ENCODE data around the gene SMYD3. TPM values are rescaled to one million over a fixed set of nuclear protein-coding genes. Genes with fewer than 3 reads are reported as not detected.

The SMYD3 gene
- total RNA-seq, 1 donor from 2014 or later, result 24.2 TPM

DNA sequence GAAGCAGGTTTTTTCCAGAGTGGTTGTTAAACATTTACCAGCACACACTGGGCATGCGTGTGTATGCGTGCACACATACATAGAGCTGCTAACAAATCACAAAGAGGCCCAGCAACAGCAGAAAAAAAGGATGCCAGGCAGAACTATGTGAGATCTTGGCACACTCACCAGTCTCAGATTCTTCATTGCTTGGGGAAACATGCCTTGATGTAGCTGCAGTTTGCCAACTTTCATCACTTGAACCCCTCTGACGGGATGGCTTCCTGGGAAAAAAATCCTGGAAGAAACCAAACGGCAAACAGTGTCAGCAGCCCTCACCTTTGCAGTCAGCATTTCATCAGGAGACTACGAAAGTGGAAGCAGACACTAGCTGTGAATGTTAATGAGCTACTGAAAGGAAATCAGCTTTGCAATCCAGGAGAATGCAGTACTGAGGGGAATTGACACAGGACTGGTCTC lies 743.2 kb downstream of the SMYD3 start:
- Mint-ChIP-seq H3K4me1 (peaks cover 12% of the 10 kb centered on the region), H3K27ac (ENCODE audit: unreplicated experiment) (no peak overlapping the region), H3K27me3 (ENCODE audit: low read depth) (no peaks in the 10 kb centered on the region), H3K4me3 (no peak overlapping the region), H3K36me3 (ENCODE audit: low read depth) (peaks cover 2% of the 10 kb centered on the region), H3K9me3 (no peaks in the 10 kb centered on the region)
- DNase-seq (ENCODE audit: low read depth, low spot score), result no peak
- TF ChIP-seq, protein P1, sequence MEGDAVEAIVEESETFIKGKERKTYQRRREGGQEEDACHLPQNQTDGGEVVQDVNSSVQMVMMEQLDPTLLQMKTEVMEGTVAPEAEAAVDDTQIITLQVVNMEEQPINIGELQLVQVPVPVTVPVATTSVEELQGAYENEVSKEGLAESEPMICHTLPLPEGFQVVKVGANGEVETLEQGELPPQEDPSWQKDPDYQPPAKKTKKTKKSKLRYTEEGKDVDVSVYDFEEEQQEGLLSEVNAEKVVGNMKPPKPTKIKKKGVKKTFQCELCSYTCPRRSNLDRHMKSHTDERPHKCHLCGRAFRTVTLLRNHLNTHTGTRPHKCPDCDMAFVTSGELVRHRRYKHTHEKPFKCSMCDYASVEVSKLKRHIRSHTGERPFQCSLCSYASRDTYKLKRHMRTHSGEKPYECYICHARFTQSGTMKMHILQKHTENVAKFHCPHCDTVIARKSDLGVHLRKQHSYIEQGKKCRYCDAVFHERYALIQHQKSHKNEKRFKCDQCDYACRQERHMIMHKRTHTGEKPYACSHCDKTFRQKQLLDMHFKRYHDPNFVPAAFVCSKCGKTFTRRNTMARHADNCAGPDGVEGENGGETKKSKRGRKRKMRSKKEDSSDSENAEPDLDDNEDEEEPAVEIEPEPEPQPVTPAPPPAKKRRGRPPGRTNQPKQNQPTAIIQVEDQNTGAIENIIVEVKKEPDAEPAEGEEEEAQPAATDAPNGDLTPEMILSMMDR (conservative IDR thresholded peaks at IDR 0.05), result no peak

DNA sequence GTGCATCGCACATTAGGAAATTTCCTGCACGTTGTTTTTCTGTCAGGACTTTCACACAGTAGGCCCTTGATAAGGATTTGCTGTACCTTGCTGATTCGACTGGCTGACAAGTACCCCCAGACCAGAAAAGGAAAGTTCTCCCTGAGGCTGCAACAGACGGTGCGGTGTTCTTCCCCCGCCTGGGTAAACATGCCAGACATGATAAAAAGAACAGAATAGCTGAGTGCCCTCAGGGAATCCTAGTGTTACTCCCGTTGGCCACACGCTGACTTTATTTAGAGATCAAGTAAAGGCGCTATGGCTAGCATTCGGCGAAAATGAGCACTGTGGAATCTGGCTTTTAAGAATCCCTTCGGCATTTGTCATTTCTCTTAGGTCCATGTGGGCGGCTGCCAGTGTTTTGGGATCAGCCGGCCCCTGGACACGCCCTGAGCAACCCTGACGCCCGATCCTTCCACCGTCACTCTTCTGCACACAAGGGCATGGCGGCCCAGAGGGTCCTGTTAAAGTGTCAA lies 744.6 kb downstream of the SMYD3 start:
- H3K27ac Mint-ChIP-seq (ENCODE audit: unreplicated experiment), result no peak overlapping the region
- H3K9me3 Mint-ChIP-seq, result peaks cover 3% of the 10 kb centered on the region
- TF ChIP-seq, protein P1 (conservative IDR thresholded peaks at IDR 0.05), result no peak
- no peak overlapping the region for H3K4me3 Mint-ChIP-seq
- H3K4me1 Mint-ChIP-seq, result peaks cover 12% of the 10 kb centered on the region
- DNase-seq (ENCODE audit: low read depth, low spot score), result no peak
- H3K36me3 Mint-ChIP-seq (ENCODE audit: low read depth), result peaks cover 3% of the 10 kb centered on the region
- no peaks in the 10 kb centered on the region for H3K27me3 Mint-ChIP-seq (ENCODE audit: low read depth)

DNA sequence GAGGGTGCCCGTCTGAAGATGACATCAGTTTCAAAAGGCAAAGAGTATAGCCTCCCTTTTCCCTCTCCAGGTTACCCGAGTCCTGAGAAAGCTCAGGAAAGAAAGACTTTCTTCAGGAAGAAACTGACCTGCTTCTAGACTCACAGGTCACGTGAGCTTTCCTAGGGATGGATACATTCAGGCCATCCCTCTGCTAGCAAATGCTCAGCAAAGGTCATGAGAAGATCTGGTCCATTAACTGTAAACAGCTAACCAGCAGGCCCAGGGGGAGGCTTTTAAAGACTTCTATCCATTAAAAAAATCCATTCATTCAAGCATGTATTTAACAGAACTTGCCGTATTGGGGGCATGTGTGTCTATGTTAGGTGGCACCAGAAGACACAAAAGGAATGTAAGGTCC lies 746.8 kb downstream of the SMYD3 start:
- Mint-ChIP-seq H3K36me3 (ENCODE audit: low read depth) (peaks cover 5% of the 10 kb centered on the region), H3K27me3 (ENCODE audit: low read depth) (no peaks in the 10 kb centered on the region), H3K4me3 (no peak overlapping the region), H3K4me1 (peaks cover 12% of the 10 kb centered on the region), H3K9me3 (peaks cover 9% of the 10 kb centered on the region), H3K27ac (ENCODE audit: unreplicated experiment) (no peak overlapping the region)
- TF ChIP-seq, protein P1 (conservative IDR thresholded peaks at IDR 0.05), result no peak
- DNase-seq (ENCODE audit: low read depth, low spot score), result no peak

DNA sequence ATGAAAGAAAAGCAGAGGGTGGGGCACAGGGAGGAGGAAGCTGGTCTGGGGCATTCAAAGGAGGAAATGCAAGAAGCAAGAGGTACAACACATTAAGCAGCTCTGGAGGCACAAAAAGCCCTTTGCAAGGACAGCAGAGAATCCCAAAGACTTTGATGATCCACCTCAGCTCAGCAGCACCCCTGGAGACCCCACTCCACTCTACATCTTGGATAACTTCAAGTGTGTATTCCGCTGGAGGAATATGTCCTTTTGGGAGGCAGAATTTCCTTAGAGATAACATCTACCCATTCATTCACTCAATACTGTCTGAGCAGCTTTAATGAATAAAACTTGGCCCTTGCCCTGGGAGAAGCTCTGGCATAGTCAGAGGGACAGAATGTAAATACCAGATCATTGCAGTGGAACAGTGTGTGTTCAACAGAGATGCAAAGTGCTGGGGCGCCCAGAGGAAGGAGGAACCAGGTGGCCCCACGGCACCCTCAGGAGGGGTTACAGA lies 752.6 kb downstream of the SMYD3 start:
- Mint-ChIP-seq H3K9me3 (peaks cover 13% of the 10 kb centered on the region), H3K27ac (ENCODE audit: unreplicated experiment) (no peak overlapping the region), H3K4me1 (peaks cover 27% of the 10 kb centered on the region), H3K36me3 (ENCODE audit: low read depth) (peaks cover 12% of the 10 kb centered on the region), H3K4me3 (no peak overlapping the region), H3K27me3 (ENCODE audit: low read depth) (no peaks in the 10 kb centered on the region)
- TF ChIP-seq, protein P1 (conservative IDR thresholded peaks at IDR 0.05), result no peak
- no peak for DNase-seq (ENCODE audit: low read depth, low spot score)

DNA sequence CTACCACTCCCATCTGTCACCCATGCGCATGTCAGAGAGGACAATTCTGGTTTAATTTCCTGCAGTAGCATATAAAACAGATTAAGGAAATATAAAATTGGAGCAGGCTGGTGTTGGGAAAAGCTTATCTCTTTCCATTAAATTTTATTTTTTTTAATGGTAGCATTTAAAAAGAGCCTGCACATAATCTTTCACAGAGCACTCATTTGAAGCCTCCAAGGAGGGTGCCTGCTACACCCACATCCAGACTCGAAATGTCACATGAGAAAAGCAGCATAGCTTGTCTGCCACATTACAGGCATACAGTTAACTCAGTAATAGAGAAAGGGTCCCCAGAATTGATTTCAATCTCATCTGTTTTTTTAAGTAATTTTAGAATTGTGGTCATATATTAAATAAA lies 753.3 kb downstream of the SMYD3 start:
- DNase-seq (ENCODE audit: low read depth, low spot score), result no peak
- Mint-ChIP-seq H3K27ac (ENCODE audit: unreplicated experiment) (no peak overlapping the region), H3K36me3 (ENCODE audit: low read depth) (peaks cover 10% of the 10 kb centered on the region), H3K9me3 (peaks cover 13% of the 10 kb centered on the region), H3K27me3 (ENCODE audit: low read depth) (no peaks in the 10 kb centered on the region), H3K4me1 (peaks cover 29% of the 10 kb centered on the region), H3K4me3 (no peak overlapping the region)
- TF ChIP-seq, protein P1 (conservative IDR thresholded peaks at IDR 0.05), result no peak
